GM15510 (cell line): ENCODE measurements around the gene NAV2.
A peak's percentile ranks its signal among the peaks of the same experiment; 100 is the strongest.

ENCODE experiments used
- POLR2A ChIP-seq: IDR thresholded peaks from 3 replicates; pipeline ENCODE4 v1.6.1; 2011; ENCODE audit warnings: borderline replicate concordance; ENCODE audit not compliant: insufficient read length; ENCODE audit errors: extremely low read depth

The NAV2 gene, protein sequence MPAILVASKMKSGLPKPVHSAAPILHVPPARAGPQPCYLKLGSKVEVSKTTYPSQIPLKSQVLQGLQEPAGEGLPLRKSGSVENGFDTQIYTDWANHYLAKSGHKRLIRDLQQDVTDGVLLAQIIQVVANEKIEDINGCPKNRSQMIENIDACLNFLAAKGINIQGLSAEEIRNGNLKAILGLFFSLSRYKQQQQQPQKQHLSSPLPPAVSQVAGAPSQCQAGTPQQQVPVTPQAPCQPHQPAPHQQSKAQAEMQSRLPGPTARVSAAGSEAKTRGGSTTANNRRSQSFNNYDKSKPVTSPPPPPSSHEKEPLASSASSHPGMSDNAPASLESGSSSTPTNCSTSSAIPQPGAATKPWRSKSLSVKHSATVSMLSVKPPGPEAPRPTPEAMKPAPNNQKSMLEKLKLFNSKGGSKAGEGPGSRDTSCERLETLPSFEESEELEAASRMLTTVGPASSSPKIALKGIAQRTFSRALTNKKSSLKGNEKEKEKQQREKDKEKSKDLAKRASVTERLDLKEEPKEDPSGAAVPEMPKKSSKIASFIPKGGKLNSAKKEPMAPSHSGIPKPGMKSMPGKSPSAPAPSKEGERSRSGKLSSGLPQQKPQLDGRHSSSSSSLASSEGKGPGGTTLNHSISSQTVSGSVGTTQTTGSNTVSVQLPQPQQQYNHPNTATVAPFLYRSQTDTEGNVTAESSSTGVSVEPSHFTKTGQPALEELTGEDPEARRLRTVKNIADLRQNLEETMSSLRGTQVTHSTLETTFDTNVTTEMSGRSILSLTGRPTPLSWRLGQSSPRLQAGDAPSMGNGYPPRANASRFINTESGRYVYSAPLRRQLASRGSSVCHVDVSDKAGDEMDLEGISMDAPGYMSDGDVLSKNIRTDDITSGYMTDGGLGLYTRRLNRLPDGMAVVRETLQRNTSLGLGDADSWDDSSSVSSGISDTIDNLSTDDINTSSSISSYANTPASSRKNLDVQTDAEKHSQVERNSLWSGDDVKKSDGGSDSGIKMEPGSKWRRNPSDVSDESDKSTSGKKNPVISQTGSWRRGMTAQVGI (N-terminal part only)

DNA sequence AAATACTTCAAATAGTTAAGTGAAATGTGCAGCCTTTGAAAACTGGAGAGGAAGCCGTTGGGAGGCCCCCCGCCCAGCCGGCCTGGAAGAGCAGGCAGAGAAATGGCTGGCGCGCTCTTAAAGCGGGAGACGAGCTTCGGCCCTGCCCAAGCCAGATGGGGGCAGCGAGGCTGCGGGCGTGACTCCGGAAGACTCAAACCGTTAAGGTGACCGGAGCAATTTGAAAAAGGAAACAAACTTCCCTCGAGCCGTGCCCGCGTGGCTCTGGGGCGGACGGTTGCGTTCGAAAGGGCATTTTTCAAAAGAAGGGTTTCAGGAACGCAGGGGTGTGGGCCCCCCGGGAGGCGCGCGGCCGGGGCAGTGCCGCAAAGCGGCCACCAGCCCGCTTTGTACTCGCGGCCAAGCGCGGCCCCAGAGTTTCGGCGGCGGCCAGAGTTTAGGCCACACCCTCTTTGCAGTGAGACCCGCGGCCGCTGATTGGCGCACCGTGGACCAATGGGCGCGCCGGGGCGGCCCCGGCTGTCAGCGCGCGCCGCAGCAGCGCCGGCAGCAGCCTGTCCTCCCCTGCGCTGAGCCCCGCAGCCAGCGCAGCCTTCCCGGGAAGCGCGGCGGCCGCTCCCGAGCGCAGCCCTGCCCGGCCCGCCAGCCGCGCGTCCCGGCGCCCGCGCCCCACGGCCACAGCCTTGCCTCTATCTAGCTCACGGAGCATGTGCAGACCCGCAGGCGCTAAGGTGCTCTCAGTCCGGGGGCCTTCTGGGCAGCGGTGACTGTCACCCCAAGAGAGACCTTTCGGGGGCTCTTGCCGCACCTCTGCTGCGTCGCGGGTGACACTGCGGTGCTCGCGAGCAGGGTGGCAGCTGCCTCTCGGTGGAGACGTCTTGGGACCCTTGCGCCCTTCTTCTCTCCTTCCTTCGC is at the start of gene NAV2:
Gene NAV2, plus strand, starts transcription at position 557 of the 915 bp plus-strand sequence. CDS start 859 bp downstream, outside the sequence.
- peak; percentile 50 for TF ChIP-seq POLR2A

DNA sequence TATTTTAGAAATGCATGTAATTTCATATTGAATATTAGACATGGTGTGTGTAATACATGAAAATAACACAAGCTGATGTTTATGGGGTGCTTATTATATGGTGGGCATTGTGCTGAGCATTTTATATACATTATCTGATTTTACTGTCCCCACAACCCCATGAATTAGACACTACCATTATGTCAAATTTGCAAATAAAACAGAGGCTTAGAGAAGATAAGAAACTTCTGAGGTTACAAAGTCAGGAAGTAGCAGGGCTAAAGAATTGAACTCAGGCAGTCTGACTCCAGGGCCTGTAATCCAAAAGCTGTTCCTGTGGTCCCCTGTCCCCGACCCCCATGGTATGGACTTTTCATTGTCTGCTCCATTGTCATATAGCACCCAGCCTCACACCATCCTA is 49.4 kb upstream of the NAV2 start:
- TF ChIP-seq POLR2A = no peak

DNA sequence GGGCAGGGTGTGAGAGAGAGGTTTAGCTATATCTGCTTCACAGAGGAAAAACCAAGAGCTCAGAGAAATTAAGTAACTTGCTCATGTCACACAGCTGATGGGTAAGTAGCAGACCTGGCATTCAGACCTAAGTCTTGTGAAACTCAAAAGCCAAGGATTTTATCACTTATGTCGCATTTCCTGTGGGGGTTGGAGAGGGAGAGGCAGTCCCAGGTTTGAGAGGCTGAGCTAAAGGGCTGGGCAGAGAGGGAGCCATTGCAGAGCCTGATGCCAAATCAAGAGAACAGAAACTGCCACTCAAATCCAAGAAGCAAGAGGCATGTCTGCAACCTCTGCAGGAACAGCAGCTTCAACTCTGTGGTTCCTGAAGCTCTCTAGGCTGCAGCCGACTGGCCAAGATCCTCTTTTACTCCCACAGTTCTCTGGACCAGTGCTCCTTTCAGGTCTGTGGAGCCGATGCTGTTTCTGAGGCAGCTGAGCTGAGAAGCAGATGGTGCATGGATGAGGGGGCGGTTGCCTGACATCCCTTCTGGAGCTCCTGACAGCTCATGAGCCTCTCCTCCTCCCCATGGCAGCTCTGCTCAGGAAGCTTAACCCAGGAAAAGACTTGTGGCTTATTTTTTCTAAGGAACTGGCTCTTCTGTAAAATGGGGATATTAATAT is 47.6 kb upstream of the NAV2 start:
- TF ChIP-seq POLR2A = no peak

DNA sequence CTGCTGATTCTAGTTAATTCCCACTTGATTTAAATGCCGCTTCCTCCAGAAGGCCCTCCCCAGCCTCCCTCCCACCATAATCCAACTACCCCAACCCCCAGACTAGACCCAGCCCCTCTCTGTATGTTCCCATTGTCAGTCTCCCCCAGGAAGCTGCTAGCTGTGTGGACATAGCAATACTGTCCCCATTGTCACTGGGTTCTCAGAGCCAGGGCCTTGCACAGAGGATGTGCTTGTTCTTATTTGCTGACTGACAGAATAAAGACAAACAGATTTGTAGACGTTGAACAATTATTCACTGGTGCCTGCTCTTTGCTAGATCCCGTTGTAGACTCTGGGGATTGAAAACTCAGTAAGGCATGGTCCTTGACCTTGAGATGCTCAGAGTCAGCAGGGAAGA is 45.7 kb upstream of the NAV2 start:
- no peak for TF ChIP-seq POLR2A

DNA sequence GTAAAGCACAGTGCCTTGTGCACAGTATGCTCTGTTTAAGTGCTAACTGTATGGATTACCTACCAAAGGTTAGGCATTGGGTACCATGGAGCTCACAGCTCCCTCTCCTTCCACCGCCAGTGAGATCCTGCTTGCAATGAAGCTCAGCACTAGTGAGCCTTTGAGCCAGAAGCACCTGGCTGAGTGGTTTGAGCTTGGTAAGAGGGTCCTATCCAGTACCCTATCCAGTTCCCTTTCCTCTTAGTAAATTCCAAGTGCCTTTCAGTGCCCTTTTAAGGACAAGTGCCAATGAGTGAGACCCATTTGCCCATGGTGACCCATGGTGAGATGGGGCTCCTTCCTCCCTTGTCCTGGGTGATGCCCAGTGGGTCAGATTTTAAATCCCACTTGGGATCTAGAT is 43.1 kb upstream of the NAV2 start:
- TF ChIP-seq POLR2A = no peak

DNA sequence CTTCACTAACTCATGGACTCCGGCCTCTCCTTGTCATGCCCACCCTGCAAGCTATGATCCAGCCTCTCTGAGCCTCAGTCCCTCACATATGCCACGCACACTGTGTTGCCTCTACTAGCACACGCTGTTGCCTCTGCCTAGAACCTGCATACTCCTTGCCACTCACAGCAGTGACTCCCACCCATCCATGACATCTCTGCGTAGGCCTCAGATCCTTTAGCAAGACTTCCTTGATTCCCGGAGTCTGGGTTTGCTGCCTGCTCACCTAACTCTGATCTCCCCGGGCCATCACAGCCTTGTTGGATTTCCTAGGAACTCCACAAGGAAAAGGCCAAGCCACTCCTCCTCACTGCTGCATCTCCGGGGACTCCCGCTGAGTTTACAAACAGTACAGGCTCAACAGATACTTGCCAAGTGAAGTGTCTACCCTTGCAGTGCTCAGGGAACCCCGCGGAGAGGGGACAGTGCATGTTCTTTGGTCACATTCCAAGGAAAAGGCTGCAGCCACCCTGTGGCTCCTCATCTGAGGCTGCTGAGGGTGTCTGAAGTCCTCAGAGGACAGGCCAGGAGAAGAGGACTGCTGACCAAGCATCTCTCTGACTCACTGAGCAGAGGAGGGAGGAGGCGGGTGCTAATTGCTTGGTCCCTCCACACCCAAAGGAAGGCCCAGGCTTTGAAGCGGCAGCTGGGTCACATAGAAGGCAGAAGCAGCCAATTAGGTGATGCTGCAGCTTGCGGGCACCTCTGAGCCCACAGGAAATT is 42.4 kb upstream of the NAV2 start:
- TF ChIP-seq POLR2A = no peak

DNA sequence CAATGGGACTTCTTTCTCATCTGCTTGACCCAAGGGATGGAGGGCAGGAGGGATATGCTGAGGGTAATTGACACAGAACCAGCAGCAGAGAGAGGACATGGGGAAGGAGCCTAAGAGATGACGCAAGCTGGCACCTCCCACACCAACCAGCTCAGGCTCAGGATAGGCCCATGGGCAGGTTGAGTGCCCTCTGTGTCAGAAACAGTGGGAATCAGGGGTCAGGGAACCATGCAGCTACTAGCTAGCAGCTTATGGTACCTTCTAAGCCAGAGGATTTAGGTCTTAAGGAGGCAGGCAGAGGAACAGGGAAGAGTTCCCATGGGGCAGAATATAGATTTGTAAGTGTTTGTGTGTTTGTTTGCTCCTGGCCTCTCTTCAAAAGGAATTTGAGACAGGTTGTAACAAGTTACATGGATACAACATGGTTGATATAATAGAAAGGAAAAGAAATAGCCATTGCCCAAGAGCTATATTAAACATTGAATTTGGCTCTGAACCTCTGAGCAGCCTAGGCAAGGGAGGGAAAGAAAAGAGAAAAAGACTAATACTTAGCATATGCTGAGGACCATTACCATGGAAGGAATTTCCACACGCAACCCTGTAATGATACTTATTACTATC is 39.9 kb upstream of the NAV2 start:
- TF ChIP-seq POLR2A = no peak

DNA sequence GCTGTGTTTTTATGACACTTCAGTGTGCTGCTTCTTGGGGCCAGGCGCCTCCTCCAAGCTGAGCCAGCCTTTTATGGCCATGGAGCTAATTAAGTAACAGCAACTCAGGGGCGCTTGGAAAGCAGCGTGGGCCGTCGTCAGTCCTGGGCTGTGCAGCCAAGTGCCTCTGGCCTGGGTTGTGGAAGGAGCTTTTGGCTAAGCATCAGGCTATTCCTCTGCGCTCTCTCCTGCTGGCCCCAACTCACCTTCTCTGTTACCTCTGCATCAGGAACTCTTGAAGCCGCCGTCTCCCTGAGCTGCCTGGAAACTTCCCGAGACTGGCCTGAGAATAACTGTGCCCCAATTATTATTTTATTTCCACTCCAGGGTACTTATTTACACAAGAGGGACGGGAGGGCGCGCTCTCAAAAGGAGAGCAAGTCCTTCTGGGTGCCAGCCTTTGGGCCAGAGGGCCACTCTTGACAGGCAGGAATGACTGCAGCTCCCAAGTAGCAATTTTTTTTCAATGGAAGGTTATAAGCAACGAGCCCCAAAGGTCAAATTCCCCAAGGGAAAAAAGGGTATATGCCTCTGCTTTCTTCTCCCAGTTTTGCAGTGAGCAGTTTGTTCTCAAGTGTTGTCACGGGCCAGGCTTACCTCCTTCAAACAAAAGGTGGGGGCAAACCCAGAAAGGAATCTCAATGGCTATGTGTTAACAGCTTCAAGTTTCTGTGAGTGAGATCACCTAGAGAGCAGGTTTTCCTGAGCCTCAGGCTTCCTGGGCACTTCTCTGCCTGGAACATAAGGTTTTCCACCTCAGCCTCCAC is 38.5 kb upstream of the NAV2 start:
- no peak for TF ChIP-seq POLR2A

DNA sequence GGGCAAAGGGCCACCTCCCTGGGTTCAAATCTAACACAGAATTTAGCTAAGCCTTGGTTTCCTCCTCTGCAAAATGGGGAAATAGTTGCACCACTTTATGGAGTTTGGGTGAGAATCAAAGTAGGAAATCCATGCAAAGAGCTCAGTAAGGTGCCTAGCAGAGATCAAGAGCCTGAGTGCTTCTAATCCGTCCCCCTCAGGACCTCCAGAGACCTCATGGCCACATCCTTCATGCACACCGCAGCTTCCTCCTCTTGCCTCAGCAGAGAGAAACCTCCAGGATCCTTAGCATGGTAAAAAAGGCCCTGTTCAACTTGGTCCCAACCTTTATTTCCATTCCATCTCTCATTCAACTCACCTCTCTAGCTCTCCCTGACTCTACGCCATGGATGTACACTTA is 37.8 kb upstream of the NAV2 start:
- no peak for TF ChIP-seq POLR2A

DNA sequence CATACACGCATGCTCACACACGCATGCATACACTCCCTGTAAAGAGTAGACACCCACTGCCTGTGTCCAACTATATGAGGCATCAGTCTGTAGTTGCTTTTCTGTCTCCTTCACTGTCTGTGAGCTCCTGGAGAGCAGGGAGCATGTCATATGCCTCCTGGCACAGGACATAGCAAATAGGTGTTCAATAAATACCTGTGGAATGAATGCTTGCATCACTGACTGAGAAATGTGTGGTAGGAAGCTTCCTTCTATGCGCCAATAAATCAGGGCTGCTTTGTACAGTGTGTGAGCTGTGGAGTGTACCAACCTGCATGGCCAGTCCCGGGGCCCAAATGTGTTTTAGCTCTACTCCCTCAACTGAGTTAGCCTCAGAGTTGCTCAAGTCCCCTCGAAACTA is 37.2 kb upstream of the NAV2 start:
- no peak for TF ChIP-seq POLR2A

DNA sequence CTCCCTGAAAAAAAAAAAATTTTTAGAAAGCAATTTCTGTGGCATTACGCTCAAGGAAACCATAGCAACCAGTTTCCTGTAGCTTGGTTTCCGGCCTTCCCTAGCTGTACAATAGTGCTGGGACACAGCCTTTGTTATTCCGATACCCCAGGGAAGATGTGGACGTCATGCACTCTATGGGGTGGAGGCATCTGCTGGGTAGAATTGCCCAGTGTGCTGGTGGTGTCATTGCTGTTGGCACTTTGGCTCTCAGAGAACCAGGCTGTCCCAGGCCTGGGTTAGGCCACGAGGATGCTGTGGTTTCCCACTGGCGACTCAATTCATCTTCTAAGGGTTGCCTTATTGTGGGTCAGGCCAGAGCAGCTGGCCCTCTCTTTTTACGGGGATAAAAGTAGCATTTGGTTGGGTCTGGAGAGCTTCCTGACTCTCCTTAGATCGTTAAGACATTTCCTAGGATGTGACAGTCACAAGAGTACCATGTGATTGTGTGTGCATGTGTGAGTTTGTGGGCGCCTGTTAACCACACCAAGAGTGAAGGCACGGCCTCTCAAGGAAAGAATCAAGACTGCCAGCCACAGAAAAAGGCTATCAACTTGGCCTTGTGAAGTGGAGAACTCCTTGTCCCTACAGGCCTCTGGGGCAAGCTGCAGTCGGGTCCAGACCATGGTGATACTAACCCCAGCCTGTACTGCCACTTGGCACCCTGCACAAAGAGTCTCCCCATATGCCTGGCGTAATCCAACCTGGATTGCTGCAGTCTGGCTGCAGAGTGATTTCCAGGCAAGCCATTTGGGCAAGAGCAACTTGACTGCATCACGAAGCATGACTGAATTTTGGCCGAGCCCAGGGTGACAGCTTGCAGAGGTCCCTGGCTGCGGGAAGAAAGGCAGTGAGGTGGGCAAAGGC is 35.9 kb upstream of the NAV2 start:
- TF ChIP-seq POLR2A = no peak
